K562 treated with DMSO at 1 percent for 48 hours (cell line): Measurements from ENCODE around the gene MYH14. TPM values are rescaled to one million over a fixed set of nuclear protein-coding genes. Genes with fewer than 3 reads are reported as not detected.

Experiments
- total RNA-seq: library from RNA; unstranded; fragments of 300-600 nt; gene quantifications from 2 replicates; pipeline ENCODE4 v1.2.3, GENCODE V29; 2022; ENCODE audit warnings: low replicate concordance; ENCODE audit errors: extremely low read depth

The MYH14 gene
- total RNA-seq, result not detected in 2 replicates

GRCh38 chr19:50203281-50204080 is at the start of gene MYH14:
Gene MYH14 (plus strand): TSS chr19:50203622. CDS start chr19:50210366, 6,744 bp downstream.

DNA sequence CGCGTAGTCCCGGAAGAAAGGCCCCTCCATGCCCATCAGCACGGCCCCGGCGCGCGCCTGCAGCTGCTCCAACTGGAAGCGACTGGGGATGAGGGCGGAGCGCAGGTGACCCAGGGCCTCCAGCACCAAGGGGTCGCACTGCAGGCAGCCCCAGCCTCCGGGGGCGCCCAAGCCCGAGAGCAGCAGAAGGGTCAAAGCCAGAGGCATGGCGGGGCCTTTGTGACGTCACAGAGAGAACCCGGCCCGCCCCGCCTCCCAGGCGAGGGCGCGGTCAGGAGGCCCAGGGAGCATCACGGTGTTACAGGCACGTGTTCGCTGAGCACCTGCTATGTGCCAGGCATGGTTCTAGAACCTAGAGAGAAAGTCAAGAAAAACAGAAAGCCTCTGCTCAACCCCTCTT is 40.4 kb upstream of the MYH14 start, which contains the start of gene IZUMO2:
TSS of gene IZUMO2 (minus strand) at position 294 of the 400 bp plus-strand sequence. CDS start at position 207, 87 bp downstream.

GRCh38 chr19:50329146-50329925 is 125.9 kb downstream of the MYH14 start, which contains the start of gene KCNC3:
Gene KCNC3 (minus strand): TSS chr19:50329377. CDS start chr19:50329082, 295 bp downstream.

Other genes with a start within 250 kb of the MYH14 start
- gene SIGLEC11, start 242.4 kb upstream of the MYH14 start, total RNA-seq, result not detected in 2 replicates
- not detected in 2 replicates for gene VRK3, start 178.2 kb upstream of the MYH14 start, total RNA-seq
- not detected in 2 replicates for gene ZNF473, start 177.6 kb upstream of the MYH14 start, total RNA-seq
- gene IZUMO2, start 40.3 kb upstream of the MYH14 start, total RNA-seq, result not detected in 2 replicates
- not detected in 2 replicates for gene KCNC3, start 125.8 kb downstream of the MYH14 start, total RNA-seq
- gene NAPSA, start 162.0 kb downstream of the MYH14 start, total RNA-seq, result not detected in 2 replicates
- gene NR1H2, start 172.8 kb downstream of the MYH14 start, total RNA-seq, result not detected in 2 replicates
- gene POLD1, start 180.7 kb downstream of the MYH14 start, total RNA-seq, result not detected in 2 replicates
- gene SPIB, start 215.3 kb downstream of the MYH14 start, total RNA-seq, result not detected in 2 replicates
- not detected in 2 replicates for gene MYBPC2, start 229.3 kb downstream of the MYH14 start, total RNA-seq